Measurements from ENCODE around the gene TLR9.

TLR9 gene

GRCh38 chr3:52190294-52191074, 35.0 kb downstream of the TLR9 start:
- H3K4me3 ChIP-seq (ENCODE audit: low read depth, low read length): no peak overlapping the region
- DNase-seq (ENCODE audit: low read depth): no peak
- TF ChIP-seq POLR2A (IDR thresholded peaks at IDR 0.05; ENCODE audit: extremely low read depth, insufficient read length) (no peak), MYC (IDR thresholded peaks at IDR 0.05; ENCODE audit: low read depth, low read length) (no peak), CTCF (IDR thresholded peaks at IDR 0.05; ENCODE audit: low read depth, low read length) (no peak), MAX (IDR thresholded peaks at IDR 0.05; ENCODE audit: low read depth, low read length) (no peak)

- peak; percentile 54 for DNase-seq (ENCODE audit: low read depth)
- TF ChIP-seq MAX (IDR thresholded peaks at IDR 0.05; ENCODE audit: low read depth, low read length): no peak
- no peak for TF ChIP-seq POLR2A (IDR thresholded peaks at IDR 0.05; ENCODE audit: extremely low read depth, insufficient read length)
- no peak for TF ChIP-seq MYC (IDR thresholded peaks at IDR 0.05; ENCODE audit: low read depth, low read length)
- no peak for TF ChIP-seq CTCF (IDR thresholded peaks at IDR 0.05; ENCODE audit: low read depth, low read length)
- no peak overlapping the region for H3K4me3 ChIP-seq (ENCODE audit: low read depth, low read length)
These were observed 36.9 kb downstream of the TLR9 start for GRCh38 chr3:52188556-52188955.

GRCh38 chr3:52186729-52187128, 38.7 kb downstream of the TLR9 start:
- no peak for TF ChIP-seq POLR2A (IDR thresholded peaks at IDR 0.05; ENCODE audit: extremely low read depth, insufficient read length)
- TF ChIP-seq MYC (IDR thresholded peaks at IDR 0.05; ENCODE audit: low read depth, low read length): no peak
- no peak for TF ChIP-seq CTCF (IDR thresholded peaks at IDR 0.05; ENCODE audit: low read depth, low read length)
- no peak for TF ChIP-seq MAX (IDR thresholded peaks at IDR 0.05; ENCODE audit: low read depth, low read length)
- no peak for DNase-seq (ENCODE audit: low read depth)

GRCh38 chr3:52185837-52186236, 39.6 kb downstream of the TLR9 start:
- TF ChIP-seq MAX (IDR thresholded peaks at IDR 0.05; ENCODE audit: low read depth, low read length): no peak
- no peak for TF ChIP-seq POLR2A (IDR thresholded peaks at IDR 0.05; ENCODE audit: extremely low read depth, insufficient read length)
- TF ChIP-seq CTCF (IDR thresholded peaks at IDR 0.05; ENCODE audit: low read depth, low read length): no peak
- peak; percentile 98 for DNase-seq (ENCODE audit: low read depth)
- peak overlapping the region; percentile 55 for H3K4me3 ChIP-seq (ENCODE audit: low read depth, low read length)

More at GRCh38 chr3:52186729-52187128, 38.7 kb downstream of the TLR9 start:
- no peak overlapping the region for H3K4me3 ChIP-seq (ENCODE audit: low read depth, low read length)

GRCh38 chr3:52185311-52185710, 40.1 kb downstream of the TLR9 start:
- H3K4me3 ChIP-seq (ENCODE audit: low read depth, low read length): peak overlapping the region; percentile 55
- TF ChIP-seq MYC (IDR thresholded peaks at IDR 0.05; ENCODE audit: low read depth, low read length) (no peak), MAX (IDR thresholded peaks at IDR 0.05; ENCODE audit: low read depth, low read length) (no peak), POLR2A (IDR thresholded peaks at IDR 0.05; ENCODE audit: extremely low read depth, insufficient read length) (no peak), CTCF (IDR thresholded peaks at IDR 0.05; ENCODE audit: low read depth, low read length) (no peak)
- no peak for DNase-seq (ENCODE audit: low read depth)
